Trophoblast cell (in vitro differentiated cells and primary cell): Measurements from ENCODE around the gene SYCP3.

ENCODE experiments used
- DNase-seq, 2 donors: peaks; one replicate each; pipeline ENCODE4 v3.0.0-alpha.2; 2016
- H2AFZ ChIP-seq: 2 replicates; pipeline ENCODE4 v1.6.1; 2013; ENCODE audit warnings: low read length, moderate library complexity, mild to moderate bottlenecking; ENCODE audit not compliant: insufficient read depth, poor library complexity
- H2AK5ac ChIP-seq: 2 replicates; pipeline ENCODE4 v1.6.1; 2013; ENCODE audit warnings: mild to moderate bottlenecking, low read length
- H2BK120ac ChIP-seq: 2 replicates; pipeline ENCODE4 v1.6.1; 2013; ENCODE audit warnings: low read length, mild to moderate bottlenecking, moderate library complexity; ENCODE audit not compliant: insufficient read depth, poor library complexity
- H2BK12ac ChIP-seq: 2 replicates; pipeline ENCODE4 v1.6.1; 2013; ENCODE audit warnings: mild to moderate bottlenecking, low read length, moderate library complexity
- H2BK5ac ChIP-seq: 2 replicates; pipeline ENCODE4 v1.6.1; 2013; ENCODE audit warnings: low read length, low read depth, moderate library complexity, mild to moderate bottlenecking; ENCODE audit not compliant: poor library complexity
- H3K14ac ChIP-seq: 2 replicates; pipeline ENCODE4 v1.6.1; 2013; ENCODE audit warnings: mild to moderate bottlenecking, low read length
- H3K18ac ChIP-seq: 2 replicates; pipeline ENCODE4 v1.6.1; 2013; ENCODE audit warnings: mild to moderate bottlenecking, low read length
- H3K23ac ChIP-seq: 2 replicates; pipeline ENCODE4 v1.6.1; 2013; ENCODE audit warnings: low read length
- H3K27ac ChIP-seq: 2 replicates; pipeline ENCODE4 v1.5.1; 2013; ENCODE audit warnings: low read depth, mild to moderate bottlenecking, inconsistent platforms, low read length, moderate library complexity
- H3K27me3 ChIP-seq: 2 replicates; pipeline ENCODE4 v1.6.1; 2013; ENCODE audit warnings: inconsistent platforms, mild to moderate bottlenecking, low read length, moderate library complexity; ENCODE audit not compliant: insufficient read depth
- H3K36me3 ChIP-seq, 2 experiments: 1 replicate in 1 of 2; 2 replicates in 1 of 2; pipeline ENCODE4 v1.6.1; 2013; ENCODE audit warnings: low read length in 2 of 2, mild to moderate bottlenecking in 2 of 2, moderate library complexity in 1 of 2; ENCODE audit not compliant: insufficient read depth in 2 of 2, control insufficient read depth in 1 of 2
- H3K4ac ChIP-seq: 2 replicates; pipeline ENCODE4 v1.6.1; 2013; ENCODE audit warnings: low read depth, mild to moderate bottlenecking, low read length, moderate library complexity
- H3K4me1 ChIP-seq, 2 experiments: 1 replicate in 1 of 2; 2 replicates in 1 of 2; pipeline ENCODE4 v1.6.1; 2013; ENCODE audit warnings: low read length in 2 of 2, mild to moderate bottlenecking in 2 of 2, moderate library complexity in 1 of 2; ENCODE audit not compliant: insufficient read depth in 2 of 2, control insufficient read depth in 1 of 2
- H3K4me2 ChIP-seq: 2 replicates; pipeline ENCODE4 v1.6.1; 2013; ENCODE audit warnings: inconsistent platforms, mild to moderate bottlenecking, low read length, moderate library complexity
- H3K4me3 ChIP-seq: 2 replicates; pipeline ENCODE4 v1.5.1; 2013; ENCODE audit warnings: mild to moderate bottlenecking, low read depth, low read length, inconsistent platforms
- H3K79me1 ChIP-seq: one replicate; pipeline ENCODE4 v1.6.1; 2013; ENCODE audit warnings: low read length
- H3K79me2 ChIP-seq: 2 replicates; pipeline ENCODE4 v1.6.1; 2013; ENCODE audit warnings: low read length, mild to moderate bottlenecking; ENCODE audit not compliant: control insufficient read depth, insufficient read depth, poor library complexity
- H3K9ac ChIP-seq: 2 replicates; pipeline ENCODE4 v1.6.1; 2013; ENCODE audit warnings: mild to moderate bottlenecking, low read length
- H3K9me3 ChIP-seq: 2 replicates; pipeline ENCODE4 v1.6.1; 2013; ENCODE audit warnings: low read depth, mild to moderate bottlenecking, control low read depth, inconsistent platforms, low read length; ENCODE audit not compliant: insufficient read depth
- H4K12ac ChIP-seq: 2 replicates; pipeline ENCODE4 v1.6.1; 2013; ENCODE audit warnings: low read depth, mild to moderate bottlenecking, low read length, moderate library complexity
- H4K8ac ChIP-seq: 2 replicates; pipeline ENCODE4 v1.6.1; 2013; ENCODE audit warnings: low read depth, mild to moderate bottlenecking, low read length, moderate library complexity
- H4K91ac ChIP-seq: one replicate; pipeline ENCODE4 v1.6.1; 2013; ENCODE audit warnings: low read depth, mild to moderate bottlenecking, low read length, moderate library complexity
- WGBS: extraction: QIAGEN DNeasy Blood & Tissue Kit; methylation state at CpG from one replicate; pipeline ENCODE4 v1.1.7; 2013; ENCODE audit warnings: missing lambda C conversion rate; ENCODE audit not compliant: insufficient read length, insufficient coverage; ENCODE audit errors: extremely low coverage; 5-methylcytosine and 5-hydroxymethylcytosine counted together

Gene SYCP3

DNA sequence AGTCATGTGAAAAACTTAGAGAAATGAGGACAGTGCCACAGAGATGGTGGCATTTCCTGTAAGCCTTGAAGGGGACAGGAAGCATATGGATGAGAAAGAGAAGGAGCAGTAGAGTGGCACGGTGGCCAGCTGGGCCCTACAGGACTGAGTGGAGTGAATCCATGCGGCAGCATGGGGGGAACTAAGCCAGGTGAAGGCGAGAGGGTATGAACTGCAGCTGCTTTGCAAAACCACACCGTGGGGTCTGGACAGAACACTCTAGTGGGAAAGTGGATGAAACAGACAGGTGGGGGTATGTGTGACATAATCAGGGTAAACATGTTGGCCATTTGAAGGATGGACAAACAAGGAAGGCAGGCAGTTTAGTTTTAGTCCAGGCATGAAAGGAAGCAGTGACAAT lies 10.4 kb upstream of the SYCP3 start:
- Histone ChIP-seq H2BK12ac (no peak overlapping the region), H3K4me2 (no peak overlapping the region), H2BK5ac (no peak overlapping the region), H3K23ac (no peak overlapping the region), H3K4me1 (no peaks in the 10 kb centered on the region), H3K27me3 (no peaks in the 10 kb centered on the region), H2AK5ac (no peak overlapping the region), H3K18ac (no peak overlapping the region), H2BK120ac (no peak overlapping the region), H3K14ac (no peak overlapping the region), H3K4ac (no peak overlapping the region), H3K9ac (no peak overlapping the region), H3K79me1 (no peaks in the 10 kb centered on the region), H3K79me2 (no peaks in the 10 kb centered on the region), H2AFZ (no peak overlapping the region), H3K36me3 (peaks cover 6% of the 10 kb centered on the region in 2 experiments), H3K4me3 (no peak overlapping the region), H4K12ac (no peak overlapping the region), H4K91ac (no peak overlapping the region), H3K9me3 (no peaks in the 10 kb centered on the region), H3K27ac (no peak overlapping the region), H4K8ac (no peak overlapping the region)
- DNase-seq = no peak
- WGBS = no CpG with 5 or more reads among the region's 4 CpGs

DNA sequence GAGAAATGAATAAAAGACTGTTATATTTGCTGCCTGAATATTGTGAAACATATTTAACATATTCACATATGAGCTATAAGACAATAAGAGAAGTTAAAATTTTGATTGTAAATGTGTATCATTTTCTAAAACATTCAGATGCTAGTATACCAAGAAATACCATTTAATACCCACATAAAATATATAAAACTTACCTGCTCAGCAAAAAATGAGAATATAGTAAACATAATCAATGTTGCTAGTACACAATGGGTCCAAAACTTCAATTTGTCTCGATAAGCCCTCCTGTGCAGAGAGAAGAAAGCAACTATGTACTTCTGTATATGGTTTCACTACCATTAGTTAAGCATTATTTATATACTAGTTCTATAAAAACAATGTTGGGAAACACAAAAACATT lies 9.6 kb upstream of the SYCP3 start:
- no CpG with 5 or more reads among the region's 1 CpG for WGBS
- Histone ChIP-seq H3K36me3 (peaks cover 9 to 10% of the 10 kb centered on the region in 2 experiments), H2BK120ac (no peak overlapping the region), H3K9ac (no peak overlapping the region), H2BK5ac (no peak overlapping the region), H4K8ac (no peak overlapping the region), H2BK12ac (no peak overlapping the region), H4K91ac (no peak overlapping the region), H3K4ac (no peak overlapping the region), H2AFZ (no peak overlapping the region), H3K27me3 (no peaks in the 10 kb centered on the region), H3K27ac (no peak overlapping the region), H3K4me3 (no peak overlapping the region), H3K14ac (no peak overlapping the region), H3K23ac (no peak overlapping the region), H3K18ac (no peak overlapping the region), H3K4me2 (no peak overlapping the region), H4K12ac (no peak overlapping the region), H3K79me1 (no peaks in the 10 kb centered on the region), H2AK5ac (no peak overlapping the region), H3K79me2 (no peaks in the 10 kb centered on the region), H3K9me3 (no peaks in the 10 kb centered on the region), H3K4me1 (no peaks in the 10 kb centered on the region)
- DNase-seq = no peak

DNA sequence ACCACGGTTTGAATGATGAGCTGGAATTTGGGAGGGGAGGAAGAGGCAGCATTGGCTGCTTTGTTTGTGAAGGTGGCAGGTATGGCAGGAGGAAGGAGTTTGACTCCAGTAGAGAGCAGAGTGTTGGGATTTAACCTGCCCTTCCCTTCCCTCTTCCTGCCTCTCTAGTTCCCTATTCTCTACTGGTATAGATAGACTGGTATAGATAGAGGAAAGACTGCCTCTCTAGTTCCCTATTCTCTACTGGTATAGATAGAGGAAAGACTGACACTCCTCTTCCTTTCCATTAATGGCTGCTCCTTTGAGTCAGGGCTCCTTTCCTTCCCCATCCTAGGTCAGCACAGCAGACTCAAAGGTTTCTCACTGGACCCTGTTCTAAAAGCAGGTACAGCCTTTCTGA lies 8.4 kb upstream of the SYCP3 start:
- H3K14ac ChIP-seq = no peak overlapping the region
- no peak overlapping the region for H3K27ac ChIP-seq
- H4K8ac ChIP-seq = no peak overlapping the region
- H3K4me1 ChIP-seq = no peaks in the 10 kb centered on the region
- no peak overlapping the region for H3K4ac ChIP-seq
- no peak overlapping the region for H2AFZ ChIP-seq
- H3K36me3 ChIP-seq = peaks cover 5 to 12% of the 10 kb centered on the region in 2 experiments
- H3K4me3 ChIP-seq = no peak overlapping the region
- no peak overlapping the region for H4K91ac ChIP-seq
- no peak for DNase-seq
- no peaks in the 10 kb centered on the region for H3K9me3 ChIP-seq
- H3K18ac ChIP-seq = no peak overlapping the region
- no peaks in the 10 kb centered on the region for H3K27me3 ChIP-seq
- no peak overlapping the region for H3K9ac ChIP-seq
- H3K79me2 ChIP-seq = no peaks in the 10 kb centered on the region
- H2AK5ac ChIP-seq = no peak overlapping the region
- WGBS = no CpG with 5 or more reads among the region's 1 CpG
- no peak overlapping the region for H3K4me2 ChIP-seq
- no peak overlapping the region for H4K12ac ChIP-seq
- H3K79me1 ChIP-seq = no peaks in the 10 kb centered on the region
- H2BK5ac ChIP-seq = no peak overlapping the region
- no peak overlapping the region for H2BK12ac ChIP-seq
- H2BK120ac ChIP-seq = no peak overlapping the region
- no peak overlapping the region for H3K23ac ChIP-seq

DNA sequence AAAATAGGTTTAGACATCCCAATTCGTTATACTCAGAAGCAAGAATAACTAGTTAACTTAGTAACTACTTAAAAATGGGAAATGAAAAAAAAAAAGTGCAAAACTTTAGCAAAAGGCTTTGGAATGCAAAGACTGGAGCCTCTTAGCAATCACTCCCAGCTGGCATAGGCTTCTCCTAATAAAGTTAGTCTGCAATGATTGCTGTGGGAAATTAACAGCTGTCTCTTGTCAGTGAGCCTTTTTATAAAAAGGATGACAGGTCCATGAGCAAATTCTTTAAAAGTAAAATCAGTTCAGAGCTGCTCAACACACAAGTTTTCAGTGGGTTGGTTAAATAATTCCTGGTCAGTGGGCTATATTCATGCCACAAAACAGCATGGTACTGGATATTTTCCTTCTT lies 7.4 kb upstream of the SYCP3 start:
- Histone ChIP-seq H4K91ac (no peak overlapping the region), H3K18ac (no peak overlapping the region), H4K8ac (no peak overlapping the region), H2BK120ac (no peak overlapping the region), H2BK5ac (no peak overlapping the region), H3K4me1 (no peaks in the 10 kb centered on the region), H3K4me2 (no peak overlapping the region), H4K12ac (no peak overlapping the region), H2AK5ac (no peak overlapping the region), H3K4ac (no peak overlapping the region), H3K79me1 (no peaks in the 10 kb centered on the region), H3K27me3 (no peaks in the 10 kb centered on the region), H3K4me3 (no peak overlapping the region), H3K14ac (no peak overlapping the region), H3K36me3 (peaks cover 4 to 11% of the 10 kb centered on the region in 2 experiments), H2AFZ (no peak overlapping the region), H2BK12ac (no peak overlapping the region), H3K9ac (no peak overlapping the region), H3K23ac (no peak overlapping the region), H3K79me2 (no peaks in the 10 kb centered on the region), H3K27ac (no peak overlapping the region), H3K9me3 (no peaks in the 10 kb centered on the region)
- no peak for DNase-seq
- WGBS = no CpG with 5 or more reads among the region's 1 CpG
